ENCODE data around the gene HOXB6.

HOXB6 gene

DNA sequence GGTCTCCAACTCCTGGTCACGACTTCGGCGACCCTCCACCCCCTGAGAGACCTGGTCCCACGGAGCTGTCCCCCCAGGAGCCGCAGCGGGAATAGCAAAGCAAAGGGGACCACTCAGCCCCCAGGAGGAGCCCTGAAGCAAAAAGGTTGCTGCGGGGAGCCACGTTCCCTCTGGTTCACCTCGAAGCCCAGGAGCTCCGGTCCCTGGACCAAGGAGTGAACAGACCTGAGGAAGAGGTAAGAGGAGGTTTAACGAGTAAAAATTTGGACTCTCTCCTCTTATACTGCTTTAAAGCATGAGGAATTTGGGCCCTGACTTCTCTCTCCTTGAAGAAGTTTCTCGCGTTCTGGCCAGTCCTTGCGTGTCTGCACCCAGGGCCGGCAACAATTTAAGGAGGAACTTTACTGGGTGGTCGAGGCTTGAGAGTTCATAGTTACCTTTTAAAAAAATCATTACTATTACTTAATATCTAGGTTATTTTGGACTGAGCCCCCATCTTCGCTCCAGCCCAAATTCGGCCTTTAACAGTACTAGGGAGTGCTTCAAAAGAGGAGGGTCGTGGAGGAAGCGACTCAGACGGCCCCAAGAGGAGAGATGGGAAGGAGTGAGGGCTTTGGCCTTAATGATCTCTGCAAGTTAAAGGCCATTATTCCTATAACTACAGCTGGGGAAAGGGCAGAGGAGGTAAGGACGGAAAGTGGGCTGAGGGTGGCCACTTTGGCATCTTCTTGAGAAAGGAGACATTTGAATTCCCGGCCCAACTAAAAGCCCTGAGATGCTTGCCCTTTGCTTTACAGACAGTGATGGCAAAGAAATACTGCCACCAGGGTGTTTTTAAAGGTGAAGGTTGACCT is 38.3 kb upstream of the HOXB6 start:
- TF ChIP-seq EZH2 (IDR thresholded peaks at IDR 0.05; ENCODE audit: borderline replicate concordance, low read depth, low read length, severe bottlenecking), result no peak
- TF ChIP-seq, protein P1, sequence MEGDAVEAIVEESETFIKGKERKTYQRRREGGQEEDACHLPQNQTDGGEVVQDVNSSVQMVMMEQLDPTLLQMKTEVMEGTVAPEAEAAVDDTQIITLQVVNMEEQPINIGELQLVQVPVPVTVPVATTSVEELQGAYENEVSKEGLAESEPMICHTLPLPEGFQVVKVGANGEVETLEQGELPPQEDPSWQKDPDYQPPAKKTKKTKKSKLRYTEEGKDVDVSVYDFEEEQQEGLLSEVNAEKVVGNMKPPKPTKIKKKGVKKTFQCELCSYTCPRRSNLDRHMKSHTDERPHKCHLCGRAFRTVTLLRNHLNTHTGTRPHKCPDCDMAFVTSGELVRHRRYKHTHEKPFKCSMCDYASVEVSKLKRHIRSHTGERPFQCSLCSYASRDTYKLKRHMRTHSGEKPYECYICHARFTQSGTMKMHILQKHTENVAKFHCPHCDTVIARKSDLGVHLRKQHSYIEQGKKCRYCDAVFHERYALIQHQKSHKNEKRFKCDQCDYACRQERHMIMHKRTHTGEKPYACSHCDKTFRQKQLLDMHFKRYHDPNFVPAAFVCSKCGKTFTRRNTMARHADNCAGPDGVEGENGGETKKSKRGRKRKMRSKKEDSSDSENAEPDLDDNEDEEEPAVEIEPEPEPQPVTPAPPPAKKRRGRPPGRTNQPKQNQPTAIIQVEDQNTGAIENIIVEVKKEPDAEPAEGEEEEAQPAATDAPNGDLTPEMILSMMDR (IDR thresholded peaks at IDR 0.05; ENCODE audit: borderline replicate concordance, extremely low read depth, low read length, poor library complexity, severe bottlenecking), result no peak
- no peak for ATAC-seq (ENCODE audit: insufficient read depth, low read depth)
- Histone ChIP-seq H3K36me3 (ENCODE audit: insufficient read depth, low read length) (no peaks in the 10 kb centered on the region), H3K9ac (ENCODE audit: low read depth, low read length) (no peak overlapping the region), H3K9me3 (ENCODE audit: insufficient read depth, low read length, severe bottlenecking) (no peaks in the 10 kb centered on the region), H3K79me2 (ENCODE audit: insufficient read depth, low read length) (no peaks in the 10 kb centered on the region), H3K27me3 (ENCODE audit: insufficient read depth, low read length, poor library complexity) (peaks cover 34% of the 10 kb centered on the region), H3K27ac (ENCODE audit: low read length) (no peak overlapping the region), H2AFZ (ENCODE audit: low read depth, low read length) (no peak overlapping the region), H3K4me2 (ENCODE audit: insufficient read depth, low read length) (no peak overlapping the region), H3K4me1 (ENCODE audit: insufficient read depth, low read length) (no peaks in the 10 kb centered on the region), H4K20me1 (ENCODE audit: insufficient read depth, low read length) (no peaks in the 10 kb centered on the region), H3K4me3 (ENCODE audit: low read depth in 1 of 2, low read length in 2 of 2) (no peak overlapping the region)
- DNase-seq, result no peak

DNA sequence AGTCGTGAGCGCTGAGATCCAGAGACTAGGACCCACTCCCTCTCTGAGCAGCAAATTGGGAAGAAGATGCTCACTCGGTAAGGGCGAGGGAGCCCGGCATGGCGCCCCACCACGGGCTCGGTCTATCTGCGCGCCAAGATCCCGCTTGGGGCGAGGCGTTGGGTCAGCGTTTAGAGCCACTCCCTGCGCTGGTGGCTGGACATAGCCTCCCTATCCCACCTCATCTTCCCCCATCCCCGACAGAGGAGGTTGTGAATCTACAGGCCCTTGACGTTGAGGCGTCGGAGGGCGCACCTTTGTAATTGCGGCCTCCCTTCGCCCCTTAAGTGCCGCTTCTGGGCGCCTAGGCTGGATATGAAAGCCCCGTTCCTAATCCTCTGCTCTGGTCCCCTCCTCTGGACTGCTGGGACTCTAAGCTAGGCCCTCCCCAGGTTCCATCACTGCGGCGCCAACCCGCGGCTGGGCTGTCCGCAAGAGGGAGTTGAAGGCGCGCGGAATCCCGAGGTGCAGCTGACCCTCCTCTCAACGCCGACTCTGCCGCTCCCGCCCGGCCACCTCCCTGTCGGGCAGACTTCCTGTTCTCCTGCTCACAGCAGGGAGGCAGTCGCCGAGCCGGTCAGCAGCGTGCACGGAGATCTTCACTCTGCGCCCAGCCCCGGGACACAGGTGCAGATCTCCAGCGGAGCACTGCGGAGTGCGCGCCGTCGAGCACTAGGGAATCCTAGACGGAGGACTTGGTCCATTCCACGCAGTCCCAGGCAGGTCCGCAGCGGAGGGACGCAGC is 37.5 kb upstream of the HOXB6 start:
- H4K20me1 ChIP-seq (ENCODE audit: insufficient read depth, low read length), result no peaks in the 10 kb centered on the region
- TF ChIP-seq, protein P1 (IDR thresholded peaks at IDR 0.05; ENCODE audit: borderline replicate concordance, extremely low read depth, low read length, poor library complexity, severe bottlenecking), result no peak
- no peak for TF ChIP-seq EZH2 (IDR thresholded peaks at IDR 0.05; ENCODE audit: borderline replicate concordance, low read depth, low read length, severe bottlenecking)
- peaks cover 42% of the 10 kb centered on the region for H3K27me3 ChIP-seq (ENCODE audit: insufficient read depth, low read length, poor library complexity)
- H3K79me2 ChIP-seq (ENCODE audit: insufficient read depth, low read length), result no peaks in the 10 kb centered on the region
- ATAC-seq (ENCODE audit: insufficient read depth, low read depth) (no peak), DNase-seq (no peak)
- no peaks in the 10 kb centered on the region for H3K36me3 ChIP-seq (ENCODE audit: insufficient read depth, low read length)
- no peak overlapping the region for H3K4me2 ChIP-seq (ENCODE audit: insufficient read depth, low read length)
- H3K9me3 ChIP-seq (ENCODE audit: insufficient read depth, low read length, severe bottlenecking), result no peaks in the 10 kb centered on the region
- H3K27ac ChIP-seq (ENCODE audit: low read length), result no peak overlapping the region
- H3K9ac ChIP-seq (ENCODE audit: low read depth, low read length), result no peak overlapping the region
- H3K4me1 ChIP-seq (ENCODE audit: insufficient read depth, low read length), result no peaks in the 10 kb centered on the region
- H2AFZ ChIP-seq (ENCODE audit: low read depth, low read length), result no peak overlapping the region
- no peak overlapping the region for H3K4me3 ChIP-seq (ENCODE audit: low read depth in 1 of 2, low read length in 2 of 2)

DNA sequence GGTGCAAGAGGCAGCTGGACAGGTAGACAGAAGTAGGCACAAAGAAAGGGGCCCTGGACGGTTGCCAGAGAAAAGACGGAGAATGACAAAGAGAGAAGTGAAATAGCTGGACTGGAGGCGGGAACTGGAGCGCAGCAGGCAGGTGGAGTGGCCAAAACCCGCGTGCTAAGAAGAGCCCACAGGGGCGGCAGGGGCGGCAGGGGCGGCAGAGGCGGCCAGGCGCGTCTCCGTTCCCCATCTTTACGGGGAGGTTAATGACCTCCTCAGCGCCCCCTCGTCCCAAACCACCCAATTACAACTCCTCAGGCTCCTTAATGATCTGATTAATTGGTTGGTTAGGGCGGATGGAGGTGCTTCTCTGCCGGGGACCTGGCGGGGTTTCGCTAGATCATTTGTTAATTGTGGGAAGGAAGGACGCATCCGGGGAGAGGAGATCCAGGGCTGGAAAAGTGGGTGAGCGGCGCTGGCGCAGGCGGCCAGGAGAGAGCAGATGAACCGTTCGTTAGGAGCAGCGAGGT is 36.8 kb upstream of the HOXB6 start:
- ATAC-seq (ENCODE audit: insufficient read depth, low read depth), result no peak

More for the DNA sequence above, 36.8 kb upstream of the HOXB6 start:
- H3K4me1 ChIP-seq (ENCODE audit: insufficient read depth, low read length), result no peaks in the 10 kb centered on the region
- no peak overlapping the region for H2AFZ ChIP-seq (ENCODE audit: low read depth, low read length)
- H3K36me3 ChIP-seq (ENCODE audit: insufficient read depth, low read length), result no peaks in the 10 kb centered on the region
- peaks cover 49% of the 10 kb centered on the region for H3K27me3 ChIP-seq (ENCODE audit: insufficient read depth, low read length, poor library complexity)
- no peak overlapping the region for H3K27ac ChIP-seq (ENCODE audit: low read length)
- no peak overlapping the region for H3K4me3 ChIP-seq (ENCODE audit: low read depth in 1 of 2, low read length in 2 of 2)
- no peak for DNase-seq
- H3K9me3 ChIP-seq (ENCODE audit: insufficient read depth, low read length, severe bottlenecking), result no peaks in the 10 kb centered on the region
- no peaks in the 10 kb centered on the region for H4K20me1 ChIP-seq (ENCODE audit: insufficient read depth, low read length)
- H3K9ac ChIP-seq (ENCODE audit: low read depth, low read length), result no peak overlapping the region
- H3K79me2 ChIP-seq (ENCODE audit: insufficient read depth, low read length), result no peaks in the 10 kb centered on the region
- H3K4me2 ChIP-seq (ENCODE audit: insufficient read depth, low read length), result no peak overlapping the region
- TF ChIP-seq, protein P1 (IDR thresholded peaks at IDR 0.05; ENCODE audit: borderline replicate concordance, extremely low read depth, low read length, poor library complexity, severe bottlenecking), result no peak
- no peak for TF ChIP-seq EZH2 (IDR thresholded peaks at IDR 0.05; ENCODE audit: borderline replicate concordance, low read depth, low read length, severe bottlenecking)

All from DND-41 (cell line).